ENCODE data around the gene VSTM2L. TPM values are rescaled to one million over a fixed set of nuclear protein-coding genes. Genes with fewer than 3 reads are reported as not detected.

Gene VSTM2L
- total and polyA plus RNA-seq, 2 donors (not counting 3 experiments of a cell fraction or from before 2014, with no cell fraction given) = 0.18 TPM; not detected in 1

DNA sequence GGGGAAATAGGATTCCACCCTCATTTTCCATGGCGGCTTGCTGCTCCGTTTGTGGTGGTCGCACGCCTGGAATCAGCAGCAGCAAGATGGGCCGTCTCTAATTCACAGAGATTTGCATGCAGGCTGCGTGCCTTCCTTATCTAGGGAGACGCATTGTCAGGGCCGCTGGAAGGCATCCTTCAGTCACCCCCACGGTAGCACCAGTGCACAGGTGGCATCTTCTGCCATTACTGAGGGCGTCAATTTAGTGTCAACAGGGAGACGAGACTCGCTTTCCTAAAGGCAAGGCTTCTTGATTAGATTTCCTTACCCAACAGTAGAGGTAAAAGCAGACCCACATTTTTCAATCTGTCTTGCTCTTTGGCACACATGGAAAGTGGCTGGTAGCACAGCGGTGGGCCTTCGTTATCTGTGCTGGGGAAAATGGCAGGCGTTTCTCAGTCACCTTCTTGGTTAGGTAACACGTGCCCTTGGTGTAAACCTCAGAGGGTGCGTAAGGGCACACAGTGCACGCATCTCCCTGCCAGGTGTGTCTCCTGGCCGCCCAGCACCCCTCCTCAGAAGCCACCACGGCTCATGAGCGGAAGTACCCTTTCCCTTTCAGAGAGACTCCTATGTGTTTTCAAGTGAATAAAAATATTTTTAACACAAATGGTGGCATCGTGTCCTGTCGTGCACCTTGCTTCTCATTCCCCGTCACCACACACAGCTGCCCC is 27.3 kb upstream of the VSTM2L start:
- Histone ChIP-seq H3K36me3 (ENCODE audit: control insufficient read depth in 2 of 2, extremely low read depth in 1 of 2, insufficient read depth in 2 of 2, low read length in 2 of 2) (peaks cover 0 to 5% of the 10 kb centered on the region in 2 experiments), H3K9ac (replicated peaks; ENCODE audit: extremely low read depth, insufficient read depth, low read length) (no peak overlapping the region), H3K9me3 (replicated peaks; ENCODE audit: control insufficient read depth, insufficient read depth, low read length) (no peaks in the 10 kb centered on the region), H3K4me3 (replicated peaks in 1 of 3; ENCODE audit: insufficient read depth in 1 of 3, low read depth in 1 of 3, low read length in 3 of 3) (no peak overlapping the region), H4K20me1 (replicated peaks; ENCODE audit: control insufficient read depth, extremely low read depth, insufficient read depth, low read length) (no peaks in the 10 kb centered on the region), H2AFZ (ENCODE audit: low read depth, low read length) (no peak overlapping the region), H3K27ac (ENCODE audit: insufficient read depth, low read depth, low read length) (no peak overlapping the region), H3K4me2 (ENCODE audit: insufficient read depth, low read length) (no peak overlapping the region), H3K79me2 (ENCODE audit: control insufficient read depth, insufficient read depth, low read length) (no peaks in the 10 kb centered on the region), H3K4me1 (ENCODE audit: control insufficient read depth, extremely low read depth, insufficient read depth, low read length) (no peaks in the 10 kb centered on the region), H3K27me3 (ENCODE audit: control insufficient read depth in 2 of 2, insufficient read depth in 2 of 2, low read length in 2 of 2) (no peaks in the 10 kb centered on the region), H3K9me1 (replicated peaks; ENCODE audit: control insufficient read depth, extremely low read depth, insufficient read depth, low read length) (no peaks in the 10 kb centered on the region)
- BruUV-seq (replicated peaks) = no TSS peak
- no peak for FAIRE-seq
- dilution Hi-C loops (cut with MboI; ENCODE audit: extremely low pct_ligation_motif_present, low sequenced_read_pairs) = no loop called here
- CTCF ChIA-PET = no interaction called here
- DNase-seq (ENCODE audit: low read depth, low spot score) = no peak
- intact Hi-C loops (cut with micrococcal nuclease) = no loop called here
- POLR2A ChIA-PET = no interaction called here
- no peak for TF ChIP-seq EZH2 (IDR thresholded peaks at IDR 0.05; ENCODE audit: borderline replicate concordance, low read depth, low read length, severe bottlenecking)
- TF ChIP-seq POLR2A (IDR thresholded peaks at IDR 0.05; ENCODE audit: low read depth, low read length) = no peak
- no peak for TF ChIP-seq GATA2 (IDR thresholded peaks at IDR 0.05; ENCODE audit: insufficient read depth, insufficient read length, low read depth, low read length)

GRCh38 chr20:37876863-37877262 is 26.1 kb upstream of the VSTM2L start:
- H3K9me1 ChIP-seq (replicated peaks; ENCODE audit: control insufficient read depth, extremely low read depth, insufficient read depth, low read length) = no peaks in the 10 kb centered on the region
- H3K9me3 ChIP-seq (replicated peaks; ENCODE audit: control insufficient read depth, insufficient read depth, low read length) = no peaks in the 10 kb centered on the region
- H3K9ac ChIP-seq (replicated peaks; ENCODE audit: extremely low read depth, insufficient read depth, low read length) = no peak overlapping the region
- POLR2A ChIA-PET = no interaction called here
- no peak for DNase-seq (ENCODE audit: low read depth, low spot score)
- no peak overlapping the region for H3K27ac ChIP-seq (ENCODE audit: insufficient read depth, low read depth, low read length)
- no TSS peak for BruUV-seq (replicated peaks)
- no peaks in the 10 kb centered on the region for H4K20me1 ChIP-seq (replicated peaks; ENCODE audit: control insufficient read depth, extremely low read depth, insufficient read depth, low read length)
- H2AFZ ChIP-seq (ENCODE audit: low read depth, low read length) = no peak overlapping the region
- intact Hi-C loops (cut with micrococcal nuclease) (no loop called here), dilution Hi-C loops (cut with MboI; ENCODE audit: extremely low pct_ligation_motif_present, low sequenced_read_pairs) (no loop called here)
- TF ChIP-seq POLR2AphosphoS5 (IDR thresholded peaks at IDR 0.05; ENCODE audit: insufficient read depth, low read depth, low read length) (no peak), MYC (IDR thresholded peaks at IDR 0.05; ENCODE audit: low read depth, low read length) (no peak), GATA2 (IDR thresholded peaks at IDR 0.05; ENCODE audit: insufficient read depth, insufficient read length, low read depth, low read length) (no peak), FOS (IDR thresholded peaks at IDR 0.05; ENCODE audit: borderline replicate concordance, insufficient read depth, low read length) (no peak), EZH2 (IDR thresholded peaks at IDR 0.05; ENCODE audit: borderline replicate concordance, low read depth, low read length, severe bottlenecking) (no peak), POLR2A (IDR thresholded peaks at IDR 0.05; ENCODE audit: low read depth, low read length) (no peak), CTCF (IDR thresholded peaks at IDR 0.05; ENCODE audit: extremely low read depth in 1 of 2, insufficient read depth in 1 of 2, low read depth in 1 of 2, low read length in 2 of 2) (no peak), JUN (IDR thresholded peaks at IDR 0.05; ENCODE audit: borderline replicate concordance, insufficient read depth, insufficient read length, low read depth) (no peak)
- TF ChIP-seq, protein P1, sequence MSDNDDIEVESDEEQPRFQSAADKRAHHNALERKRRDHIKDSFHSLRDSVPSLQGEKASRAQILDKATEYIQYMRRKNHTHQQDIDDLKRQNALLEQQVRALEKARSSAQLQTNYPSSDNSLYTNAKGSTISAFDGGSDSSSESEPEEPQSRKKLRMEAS (IDR thresholded peaks at IDR 0.05; ENCODE audit: insufficient read depth, insufficient read length) = no peak
- H3K4me2 ChIP-seq (ENCODE audit: insufficient read depth, low read length) = no peak overlapping the region
- FAIRE-seq = no peak
- no peaks in the 10 kb centered on the region for H3K79me2 ChIP-seq (ENCODE audit: control insufficient read depth, insufficient read depth, low read length)
- CTCF ChIA-PET = interaction anchor here (1.9 kb wide), 1 partner anchor 11 kb away, joined by 4 read pairs; no protein-coding TSS in a partner anchor
- no peaks in the 10 kb centered on the region for H3K4me1 ChIP-seq (ENCODE audit: control insufficient read depth, extremely low read depth, insufficient read depth, low read length)
- no peak overlapping the region for H3K4me3 ChIP-seq (replicated peaks in 1 of 3; ENCODE audit: insufficient read depth in 1 of 3, low read depth in 1 of 3, low read length in 3 of 3)
- no peaks in the 10 kb centered on the region for H3K27me3 ChIP-seq (ENCODE audit: control insufficient read depth in 2 of 2, insufficient read depth in 2 of 2, low read length in 2 of 2)
- peaks cover 0 to 5% of the 10 kb centered on the region in 2 experiments for H3K36me3 ChIP-seq (ENCODE audit: control insufficient read depth in 2 of 2, extremely low read depth in 1 of 2, insufficient read depth in 2 of 2, low read length in 2 of 2)
